Measurements from ENCODE around the gene WBP2.
A peak's percentile ranks its signal among the peaks of the same experiment; 100 is the strongest.

DNA sequence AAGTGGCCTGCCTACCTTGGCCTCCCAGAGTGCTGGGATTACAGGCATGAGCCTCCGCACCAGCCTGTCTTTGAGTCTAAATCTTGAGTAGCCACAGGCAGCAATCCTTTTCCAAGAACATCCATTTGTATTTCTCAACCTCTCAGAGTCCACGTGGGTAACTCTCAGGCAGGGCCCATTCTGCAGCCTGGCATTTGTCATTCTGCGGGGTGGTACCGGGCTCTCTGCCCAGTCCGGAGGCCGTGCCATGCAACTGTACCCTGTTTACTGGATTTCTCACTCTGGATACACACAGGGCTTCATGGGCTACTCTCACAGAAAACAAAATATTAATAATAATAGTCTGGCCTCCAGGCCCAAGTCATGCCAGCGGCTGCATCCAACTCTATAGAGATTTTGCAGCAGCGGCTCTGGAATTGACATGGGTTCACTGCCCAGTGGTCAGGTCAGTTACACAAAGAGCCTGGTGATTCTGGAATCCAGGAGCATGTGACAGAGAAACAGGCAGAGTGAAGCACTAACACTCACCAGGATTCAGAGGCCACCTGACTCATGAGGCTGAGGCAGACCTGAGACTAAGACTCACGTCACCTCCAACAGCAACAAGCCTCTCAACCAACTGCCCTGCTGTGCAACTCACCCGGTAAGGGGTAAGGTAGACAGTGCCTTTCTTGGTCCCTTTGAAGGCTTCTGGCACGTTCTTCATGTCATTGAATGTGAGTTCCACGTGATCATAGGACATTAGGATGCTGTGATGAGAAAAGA is 4.0 kb downstream of the WBP2 start:
- peak; percentile 72 for TF ChIP-seq POLR2A (IDR thresholded peaks at IDR 0.05)
- TF ChIP-seq, protein P1, sequence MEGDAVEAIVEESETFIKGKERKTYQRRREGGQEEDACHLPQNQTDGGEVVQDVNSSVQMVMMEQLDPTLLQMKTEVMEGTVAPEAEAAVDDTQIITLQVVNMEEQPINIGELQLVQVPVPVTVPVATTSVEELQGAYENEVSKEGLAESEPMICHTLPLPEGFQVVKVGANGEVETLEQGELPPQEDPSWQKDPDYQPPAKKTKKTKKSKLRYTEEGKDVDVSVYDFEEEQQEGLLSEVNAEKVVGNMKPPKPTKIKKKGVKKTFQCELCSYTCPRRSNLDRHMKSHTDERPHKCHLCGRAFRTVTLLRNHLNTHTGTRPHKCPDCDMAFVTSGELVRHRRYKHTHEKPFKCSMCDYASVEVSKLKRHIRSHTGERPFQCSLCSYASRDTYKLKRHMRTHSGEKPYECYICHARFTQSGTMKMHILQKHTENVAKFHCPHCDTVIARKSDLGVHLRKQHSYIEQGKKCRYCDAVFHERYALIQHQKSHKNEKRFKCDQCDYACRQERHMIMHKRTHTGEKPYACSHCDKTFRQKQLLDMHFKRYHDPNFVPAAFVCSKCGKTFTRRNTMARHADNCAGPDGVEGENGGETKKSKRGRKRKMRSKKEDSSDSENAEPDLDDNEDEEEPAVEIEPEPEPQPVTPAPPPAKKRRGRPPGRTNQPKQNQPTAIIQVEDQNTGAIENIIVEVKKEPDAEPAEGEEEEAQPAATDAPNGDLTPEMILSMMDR (IDR thresholded peaks at IDR 0.05 in 4 of 5, conservative IDR thresholded peaks at IDR 0.05 in 1 of 5) = no peak
